ENCODE data around the gene CPVL. TPM values are rescaled to one million over a fixed set of nuclear protein-coding genes. Genes with fewer than 3 reads are reported as not detected.

CPVL gene
- total RNA-seq, 1 donor from 2014 or later: not detected

- Mint-ChIP-seq H3K27ac (no peak overlapping the region), H3K4me3 (no peak overlapping the region), H3K36me3 (ENCODE audit: low read depth) (no peaks in the 10 kb centered on the region), H3K27me3 (peaks cover 7% of the 10 kb centered on the region), H3K4me1 (no peaks in the 10 kb centered on the region), H3K9me3 (peaks cover 2% of the 10 kb centered on the region)
- no peak for TF ChIP-seq CTCF (IDR thresholded peaks at IDR 0.05)
- DNase-seq (no peak), ATAC-seq (ENCODE audit: low read depth) (no peak)
- ChIA-PET CTCF (no interaction called here), POLR2A (no interaction called here)
- intact Hi-C loops (cut with micrococcal nuclease): no loop called here
Observed at GRCh38 chr7:29007127-29007526, 139.2 kb downstream of the CPVL start.

GRCh38 chr7:29005829-29006228 lies 140.5 kb downstream of the CPVL start:
- DNase-seq (no peak), ATAC-seq (ENCODE audit: low read depth) (no peak)
- POLR2A ChIA-PET: no interaction called here
- peaks cover 8% of the 10 kb centered on the region for H3K27me3 Mint-ChIP-seq
- H3K27ac Mint-ChIP-seq: no peak overlapping the region
- H3K36me3 Mint-ChIP-seq (ENCODE audit: low read depth): no peaks in the 10 kb centered on the region
- intact Hi-C loops (cut with micrococcal nuclease): no loop called here
- no peak for TF ChIP-seq CTCF (IDR thresholded peaks at IDR 0.05)
- CTCF ChIA-PET: no interaction called here
- no peak overlapping the region for H3K4me3 Mint-ChIP-seq
- H3K9me3 Mint-ChIP-seq: peaks cover 2% of the 10 kb centered on the region
- no peaks in the 10 kb centered on the region for H3K4me1 Mint-ChIP-seq

- intact Hi-C loops (cut with micrococcal nuclease): no loop called here
- H3K9me3 Mint-ChIP-seq: peaks cover 2% of the 10 kb centered on the region
- no peak for DNase-seq
- H3K4me3 Mint-ChIP-seq: no peak overlapping the region
- no peaks in the 10 kb centered on the region for H3K4me1 Mint-ChIP-seq
- ChIA-PET POLR2A (no interaction called here), CTCF (no interaction called here)
- peaks cover 10% of the 10 kb centered on the region for H3K27me3 Mint-ChIP-seq
- no peaks in the 10 kb centered on the region for H3K36me3 Mint-ChIP-seq (ENCODE audit: low read depth)
- TF ChIP-seq CTCF (IDR thresholded peaks at IDR 0.05): no peak
- no peak for ATAC-seq (ENCODE audit: low read depth)
- no peak overlapping the region for H3K27ac Mint-ChIP-seq
Observed at GRCh38 chr7:29005406-29005805, 140.9 kb downstream of the CPVL start.

- Mint-ChIP-seq H3K27me3 (peaks cover 12% of the 10 kb centered on the region), H3K27ac (no peak overlapping the region), H3K9me3 (peaks cover 2% of the 10 kb centered on the region), H3K4me3 (no peak overlapping the region), H3K36me3 (ENCODE audit: low read depth) (no peaks in the 10 kb centered on the region), H3K4me1 (no peaks in the 10 kb centered on the region)
- ChIA-PET POLR2A (no interaction called here), CTCF (no interaction called here)
- ATAC-seq (ENCODE audit: low read depth): no peak
- no peak for DNase-seq
- no peak for TF ChIP-seq CTCF (IDR thresholded peaks at IDR 0.05)
- intact Hi-C loops (cut with micrococcal nuclease): no loop called here
Observed at GRCh38 chr7:29003703-29004102, 142.6 kb downstream of the CPVL start.

GRCh38 chr7:29000717-29001076 lies 145.6 kb downstream of the CPVL start:
- CTCF ChIA-PET: no interaction called here
- peaks cover 14% of the 10 kb centered on the region for H3K27me3 Mint-ChIP-seq
- POLR2A ChIA-PET: no interaction called here
- TF ChIP-seq CTCF (IDR thresholded peaks at IDR 0.05): no peak
- no peak overlapping the region for H3K4me3 Mint-ChIP-seq
- H3K36me3 Mint-ChIP-seq (ENCODE audit: low read depth): no peaks in the 10 kb centered on the region
- DNase-seq (no peak), ATAC-seq (ENCODE audit: low read depth) (no peak)
- H3K27ac Mint-ChIP-seq: no peak overlapping the region
- peaks cover 2% of the 10 kb centered on the region for H3K9me3 Mint-ChIP-seq
- no peaks in the 10 kb centered on the region for H3K4me1 Mint-ChIP-seq
- intact Hi-C loops (cut with micrococcal nuclease): no loop called here

All from activated B cell treated with CpG ODN at 0.5 μM for 24 hours (primary cell).